Measurements from ENCODE around the gene SNRK. TPM values are rescaled to one million over a fixed set of nuclear protein-coding genes. Genes with fewer than 3 reads are reported as not detected.

The SNRK gene
- total RNA-seq, 1 experiment from 2014 or later, result 12.7 TPM

DNA sequence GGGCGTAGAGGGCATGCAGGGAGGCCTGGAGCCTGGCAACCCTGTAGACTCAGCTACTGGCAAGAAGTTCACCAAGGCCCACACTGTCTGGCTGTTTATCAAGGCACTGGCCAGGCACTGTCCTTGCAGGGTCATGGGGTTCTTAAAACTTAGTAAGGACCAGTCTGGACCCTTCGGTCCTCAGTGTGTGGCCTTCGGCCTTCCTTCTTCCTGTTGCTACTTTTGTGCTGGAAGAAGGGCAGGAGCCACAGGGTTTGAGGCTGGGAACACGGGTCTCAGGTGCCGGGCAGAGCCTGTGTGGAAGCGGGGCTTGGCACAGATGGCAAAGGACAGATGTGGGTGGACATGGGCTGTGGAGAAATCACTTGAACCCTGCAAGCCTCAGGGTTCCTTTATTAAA is 76.6 kb downstream of the SNRK start (continued):
- TF ChIP-seq, protein P1, sequence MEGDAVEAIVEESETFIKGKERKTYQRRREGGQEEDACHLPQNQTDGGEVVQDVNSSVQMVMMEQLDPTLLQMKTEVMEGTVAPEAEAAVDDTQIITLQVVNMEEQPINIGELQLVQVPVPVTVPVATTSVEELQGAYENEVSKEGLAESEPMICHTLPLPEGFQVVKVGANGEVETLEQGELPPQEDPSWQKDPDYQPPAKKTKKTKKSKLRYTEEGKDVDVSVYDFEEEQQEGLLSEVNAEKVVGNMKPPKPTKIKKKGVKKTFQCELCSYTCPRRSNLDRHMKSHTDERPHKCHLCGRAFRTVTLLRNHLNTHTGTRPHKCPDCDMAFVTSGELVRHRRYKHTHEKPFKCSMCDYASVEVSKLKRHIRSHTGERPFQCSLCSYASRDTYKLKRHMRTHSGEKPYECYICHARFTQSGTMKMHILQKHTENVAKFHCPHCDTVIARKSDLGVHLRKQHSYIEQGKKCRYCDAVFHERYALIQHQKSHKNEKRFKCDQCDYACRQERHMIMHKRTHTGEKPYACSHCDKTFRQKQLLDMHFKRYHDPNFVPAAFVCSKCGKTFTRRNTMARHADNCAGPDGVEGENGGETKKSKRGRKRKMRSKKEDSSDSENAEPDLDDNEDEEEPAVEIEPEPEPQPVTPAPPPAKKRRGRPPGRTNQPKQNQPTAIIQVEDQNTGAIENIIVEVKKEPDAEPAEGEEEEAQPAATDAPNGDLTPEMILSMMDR (IDR thresholded peaks at IDR 0.05 in 2 of 3, conservative IDR thresholded peaks at IDR 0.05 in 1 of 3; ENCODE audit: borderline replicate concordance in 1 of 3, insufficient read depth in 1 of 3, low read depth in 2 of 3, low read length in 2 of 3), result no peak
- TF ChIP-seq CEBPB (IDR thresholded peaks at IDR 0.05; ENCODE audit: low read depth) (no peak), ZNF274 (IDR thresholded peaks at IDR 0.05; ENCODE audit: low read depth, low read length) (no peak)

DNA sequence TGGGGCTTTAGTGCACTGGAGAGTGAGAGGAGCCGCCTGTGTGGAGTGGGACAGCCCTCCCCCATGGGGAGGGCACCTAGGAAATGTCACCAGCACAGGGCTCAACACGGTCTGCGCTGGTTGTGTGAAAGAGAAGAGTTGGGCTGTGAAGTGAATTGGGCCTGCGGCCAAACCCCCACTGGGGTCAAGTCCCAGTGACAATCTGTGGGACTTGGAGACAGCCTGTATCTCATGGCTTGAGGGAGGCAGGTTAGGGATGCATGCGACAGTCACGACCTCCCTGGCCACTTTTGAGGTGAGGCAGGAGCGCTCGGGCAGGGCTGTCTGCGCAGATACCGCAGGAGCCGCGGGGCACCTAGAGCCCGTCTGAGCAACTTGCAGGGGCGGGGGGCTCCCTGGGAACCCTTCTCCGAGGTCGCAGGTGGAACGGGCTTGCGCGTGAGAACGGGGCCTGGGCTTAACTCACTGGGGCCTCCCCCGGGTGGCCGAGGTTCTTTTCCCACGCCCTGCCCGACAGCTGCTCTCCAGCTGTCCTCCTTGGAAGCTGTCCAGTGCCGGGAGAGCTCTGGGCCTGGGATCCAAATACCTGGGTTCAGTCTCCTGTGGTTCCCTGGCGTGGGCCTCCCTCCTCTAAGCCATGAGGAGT is 77.4 kb downstream of the SNRK start:
- Histone ChIP-seq H3K4me3 (replicated peaks in 1 of 2; ENCODE audit: low read depth in 1 of 2, low read length in 2 of 2) (no peak overlapping the region), H3K9me2 (ENCODE audit: insufficient read depth) (no peaks in the 10 kb centered on the region), H2AFZ (ENCODE audit: low read depth, low read length, poor library complexity, severe bottlenecking) (no peak overlapping the region), H3K27me3 (ENCODE audit: insufficient read depth, low read length) (no peaks in the 10 kb centered on the region), H3K9me3 (ENCODE audit: control insufficient read depth in 1 of 2, insufficient read depth in 1 of 2, low read depth in 1 of 2, low read length in 2 of 2) (no peaks in the 10 kb centered on the region), H3K79me2 (ENCODE audit: insufficient read depth, low read length) (no peaks in the 10 kb centered on the region), H3K4me1 (ENCODE audit: control insufficient read depth in 1 of 2, insufficient read depth in 2 of 2, low read length in 2 of 2) (no peaks in the 10 kb centered on the region), H3K9ac (ENCODE audit: low read length) (no peak overlapping the region), H3K36me3 (ENCODE audit: control insufficient read depth in 1 of 2, insufficient read depth in 2 of 2, low read length in 2 of 2) (no peaks in the 10 kb centered on the region), H3K27ac (ENCODE audit: low read depth, low read length) (no peak overlapping the region), H3K4me2 (ENCODE audit: low read length) (no peak overlapping the region), H4K20me1 (ENCODE audit: insufficient read depth) (no peaks in the 10 kb centered on the region)
- ATAC-seq (no peak), DNase-seq (ENCODE audit: low read depth, low spot score) (no peak)
- ChIA-PET CTCF (no interaction called here), POLR2A (no interaction called here), RAD21 (ENCODE audit: low non-redundant PET in 1 of 2, low total read pairs in 2 of 2, uncharacterized antibody in 2 of 2, unreplicated experiment in 2 of 2) (no interaction called here)
- intact Hi-C loops (cut with micrococcal nuclease), result no loop called here
- TF ChIP-seq, protein P1 (IDR thresholded peaks at IDR 0.05 in 2 of 3, conservative IDR thresholded peaks at IDR 0.05 in 1 of 3; ENCODE audit: borderline replicate concordance in 1 of 3, insufficient read depth in 1 of 3, low read depth in 2 of 3, low read length in 2 of 3), result no peak
- TF ChIP-seq, protein P2, sequence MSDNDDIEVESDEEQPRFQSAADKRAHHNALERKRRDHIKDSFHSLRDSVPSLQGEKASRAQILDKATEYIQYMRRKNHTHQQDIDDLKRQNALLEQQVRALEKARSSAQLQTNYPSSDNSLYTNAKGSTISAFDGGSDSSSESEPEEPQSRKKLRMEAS (IDR thresholded peaks at IDR 0.05), result no peak
- no peak for TF ChIP-seq SP1 (IDR thresholded peaks at IDR 0.05; ENCODE audit: low read depth)
- TF ChIP-seq YY1 (IDR thresholded peaks at IDR 0.05; ENCODE audit: extremely low read depth, insufficient replicate concordance, low read depth, low read length), result no peak
- TF ChIP-seq ELF1 (IDR thresholded peaks at IDR 0.05; ENCODE audit: borderline replicate concordance, low read depth), result no peak
- no peak for TF ChIP-seq TCF7L2 (IDR thresholded peaks at IDR 0.05; ENCODE audit: borderline replicate concordance, extremely low read depth, insufficient read depth, insufficient read length)
- TF ChIP-seq CBX3 (IDR thresholded peaks at IDR 0.05; ENCODE audit: low read depth), result no peak
- no peak for TF ChIP-seq CEBPB (IDR thresholded peaks at IDR 0.05; ENCODE audit: low read depth)
- no TSS peak for BruUV-seq (replicated peaks)

Measured in HCT116 (cell line).